ENCODE measurements around the gene LPIN1. TPM values are rescaled to one million over a fixed set of nuclear protein-coding genes. Genes with fewer than 3 reads are reported as not detected.

LPIN1 gene
- total RNA-seq, 1 donor from 2014 or later = 13.8 TPM

DNA sequence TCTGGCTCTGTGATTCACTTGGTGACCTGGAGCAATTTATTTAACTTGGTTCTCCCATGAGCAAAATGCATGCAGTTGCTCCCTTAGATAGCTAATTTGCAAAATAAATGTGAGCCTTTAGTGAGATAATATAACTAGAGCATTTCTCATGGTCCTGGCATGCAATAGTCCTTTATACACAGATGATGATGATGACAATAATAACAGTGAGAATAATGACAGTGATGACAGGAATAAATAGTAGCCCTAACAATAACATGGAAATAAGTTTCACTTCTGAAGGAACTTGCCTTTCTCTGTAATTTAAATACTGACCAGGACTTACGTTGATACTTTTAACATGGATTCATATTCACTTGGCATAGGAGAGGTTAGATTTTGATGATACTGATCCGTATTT lies 49.2 kb downstream of the LPIN1 start:
- no peak overlapping the region for H3K4me3 ChIP-seq
- TF ChIP-seq, protein P1, sequence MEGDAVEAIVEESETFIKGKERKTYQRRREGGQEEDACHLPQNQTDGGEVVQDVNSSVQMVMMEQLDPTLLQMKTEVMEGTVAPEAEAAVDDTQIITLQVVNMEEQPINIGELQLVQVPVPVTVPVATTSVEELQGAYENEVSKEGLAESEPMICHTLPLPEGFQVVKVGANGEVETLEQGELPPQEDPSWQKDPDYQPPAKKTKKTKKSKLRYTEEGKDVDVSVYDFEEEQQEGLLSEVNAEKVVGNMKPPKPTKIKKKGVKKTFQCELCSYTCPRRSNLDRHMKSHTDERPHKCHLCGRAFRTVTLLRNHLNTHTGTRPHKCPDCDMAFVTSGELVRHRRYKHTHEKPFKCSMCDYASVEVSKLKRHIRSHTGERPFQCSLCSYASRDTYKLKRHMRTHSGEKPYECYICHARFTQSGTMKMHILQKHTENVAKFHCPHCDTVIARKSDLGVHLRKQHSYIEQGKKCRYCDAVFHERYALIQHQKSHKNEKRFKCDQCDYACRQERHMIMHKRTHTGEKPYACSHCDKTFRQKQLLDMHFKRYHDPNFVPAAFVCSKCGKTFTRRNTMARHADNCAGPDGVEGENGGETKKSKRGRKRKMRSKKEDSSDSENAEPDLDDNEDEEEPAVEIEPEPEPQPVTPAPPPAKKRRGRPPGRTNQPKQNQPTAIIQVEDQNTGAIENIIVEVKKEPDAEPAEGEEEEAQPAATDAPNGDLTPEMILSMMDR (IDR thresholded peaks at IDR 0.05) = no peak
- intact Hi-C loops (cut with DNase I) = loop anchor here (5.0 kb wide), 1 partner anchor 1318 kb away; no protein-coding TSS in a partner anchor
- H3K4me1 ChIP-seq = no peaks in the 10 kb centered on the region
- H3K36me3 ChIP-seq = peaks cover 63 to 71% of the 10 kb centered on the region in 2 donors
- no peaks in the 10 kb centered on the region for H3K27me3 ChIP-seq
- H3K27ac ChIP-seq = no peak overlapping the region
- H3K9me3 ChIP-seq = no peaks in the 10 kb centered on the region
- no peak for DNase-seq (ENCODE audit: low spot score in 2 of 2)

DNA sequence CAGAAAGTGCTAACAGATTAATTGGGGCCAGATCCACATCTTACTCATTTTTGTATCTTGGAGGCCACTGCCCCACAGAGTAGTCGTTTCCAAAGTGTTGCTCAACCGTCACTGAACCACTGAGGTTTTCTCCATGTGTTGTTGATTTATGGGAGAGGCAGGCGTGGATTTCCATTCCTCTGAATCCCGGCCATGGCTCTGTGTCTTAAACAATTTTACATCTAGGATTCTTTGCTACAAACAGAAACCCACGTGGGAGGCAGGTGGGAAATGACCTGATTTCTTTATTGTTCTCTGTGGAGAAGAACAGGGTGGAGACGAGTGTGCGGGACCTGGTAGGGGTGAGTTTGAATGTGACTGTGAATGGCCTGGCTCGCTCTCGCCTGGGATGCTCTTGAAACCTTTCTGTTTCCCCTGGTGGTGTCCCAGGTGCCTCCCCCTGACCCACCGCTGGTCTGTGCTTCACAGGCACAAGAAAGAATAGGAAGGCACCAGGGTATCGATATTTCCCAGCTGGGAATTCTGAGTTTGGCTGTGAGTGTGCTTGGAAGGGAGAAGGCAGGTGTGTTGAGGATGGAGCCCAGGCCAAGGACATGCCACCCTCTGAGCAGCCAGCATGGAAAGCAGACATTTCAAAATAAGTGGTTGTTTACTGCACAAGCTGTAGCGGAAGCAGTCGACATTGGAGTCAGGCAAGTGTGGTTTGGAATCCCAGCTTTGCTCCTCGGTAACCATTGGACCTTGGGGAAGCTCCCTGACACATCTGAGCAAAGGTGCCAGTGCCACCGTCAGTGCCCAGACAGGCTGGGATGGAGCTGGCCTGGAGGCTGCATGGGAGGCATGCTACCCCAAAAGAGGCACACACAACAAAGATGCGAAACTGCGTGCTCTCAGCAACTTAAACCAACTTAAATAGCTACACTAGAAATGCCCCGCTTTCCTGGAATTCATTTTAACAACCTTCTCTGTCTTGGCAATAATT lies 50.0 kb downstream of the LPIN1 start:
- Histone ChIP-seq H3K9me3 (no peaks in the 10 kb centered on the region), H3K27me3 (no peaks in the 10 kb centered on the region), H3K36me3 (peaks cover 63 to 64% of the 10 kb centered on the region in 2 donors), H3K4me1 (no peaks in the 10 kb centered on the region), H3K4me3 (no peak overlapping the region), H3K27ac (no peak overlapping the region)
- intact Hi-C loops (cut with DNase I) = loop anchor here (5.0 kb wide), 1 partner anchor 1319 kb away; no protein-coding TSS in a partner anchor
- DNase-seq (ENCODE audit: low spot score in 2 of 2) = no peak
- TF ChIP-seq, protein P1 (IDR thresholded peaks at IDR 0.05) = no peak

DNA sequence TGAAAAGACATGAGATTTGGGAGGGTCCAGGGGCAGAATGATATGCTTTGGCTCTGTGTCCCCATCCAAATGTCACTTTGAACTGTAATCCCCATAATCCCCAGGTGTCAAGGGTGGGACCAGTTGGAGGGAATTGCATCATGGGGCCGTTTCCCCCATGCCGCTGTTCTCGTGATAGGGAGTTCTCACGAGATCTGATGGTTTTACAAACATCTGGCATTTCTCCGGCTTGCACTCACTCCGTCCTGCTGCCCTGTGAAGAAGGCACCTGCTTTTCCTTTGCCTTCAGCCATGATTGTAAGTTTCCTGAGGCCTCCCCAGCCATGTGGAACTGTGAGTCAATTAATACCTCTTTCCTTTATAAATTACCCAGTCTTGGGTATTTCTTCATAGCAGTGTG lies 51.4 kb downstream of the LPIN1 start:
- H3K4me3 ChIP-seq = no peak overlapping the region
- intact Hi-C loops (cut with DNase I) = loop anchor here (5.0 kb wide), 1 partner anchor 1321 kb away; no protein-coding TSS in a partner anchor
- H3K9me3 ChIP-seq = no peaks in the 10 kb centered on the region
- TF ChIP-seq, protein P1 (IDR thresholded peaks at IDR 0.05) = no peak
- H3K27ac ChIP-seq = no peak overlapping the region
- H3K4me1 ChIP-seq = no peaks in the 10 kb centered on the region
- DNase-seq (ENCODE audit: low spot score in 2 of 2) = no peak
- no peaks in the 10 kb centered on the region for H3K27me3 ChIP-seq
- peaks cover 56 to 62% of the 10 kb centered on the region in 2 donors for H3K36me3 ChIP-seq

DNA sequence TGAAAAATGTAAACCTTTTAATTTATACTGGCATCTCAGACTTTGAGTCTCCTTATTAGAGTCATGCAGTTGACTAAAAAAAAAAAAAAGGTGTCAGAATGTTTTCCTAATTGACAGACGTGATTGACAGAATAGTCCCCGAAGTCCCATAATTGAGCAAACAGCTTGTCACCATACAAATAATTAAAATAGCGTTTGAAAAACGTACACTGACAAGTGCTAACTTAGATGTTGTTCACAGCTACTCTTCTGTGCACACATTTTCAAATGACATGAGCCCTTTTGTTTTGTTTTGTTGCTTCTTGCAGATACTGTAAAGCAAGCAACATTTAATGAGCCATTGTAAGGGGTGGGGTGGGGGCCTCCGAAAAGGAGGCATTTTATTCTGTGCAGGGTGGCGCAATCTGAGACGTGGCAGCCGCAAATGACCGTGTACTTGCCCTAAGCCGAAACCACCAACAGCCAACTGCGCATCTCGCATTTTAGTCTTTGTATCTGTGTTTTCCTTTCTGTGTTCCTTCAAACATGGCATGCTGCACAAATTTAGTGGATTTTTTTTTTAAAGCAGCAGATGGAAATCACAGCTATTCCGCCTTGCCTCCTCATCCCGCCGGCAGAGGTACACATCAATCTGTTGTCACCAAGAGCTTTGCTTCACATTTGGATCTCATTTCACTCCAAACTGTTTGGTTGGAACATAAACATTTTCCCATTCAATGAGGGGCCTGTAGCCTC lies 52.4 kb downstream of the LPIN1 start:
- no peaks in the 10 kb centered on the region for H3K4me1 ChIP-seq
- peaks cover 59 to 62% of the 10 kb centered on the region in 2 donors for H3K36me3 ChIP-seq
- no peak overlapping the region for H3K4me3 ChIP-seq
- no peak overlapping the region for H3K27ac ChIP-seq
- intact Hi-C loops (cut with DNase I) = loop anchor here (5.0 kb wide), 1 partner anchor 1322 kb away; no protein-coding TSS in a partner anchor
- no peak for DNase-seq (ENCODE audit: low spot score in 2 of 2)
- no peaks in the 10 kb centered on the region for H3K27me3 ChIP-seq
- TF ChIP-seq, protein P1 (IDR thresholded peaks at IDR 0.05) = no peak
- H3K9me3 ChIP-seq = no peaks in the 10 kb centered on the region

DNA sequence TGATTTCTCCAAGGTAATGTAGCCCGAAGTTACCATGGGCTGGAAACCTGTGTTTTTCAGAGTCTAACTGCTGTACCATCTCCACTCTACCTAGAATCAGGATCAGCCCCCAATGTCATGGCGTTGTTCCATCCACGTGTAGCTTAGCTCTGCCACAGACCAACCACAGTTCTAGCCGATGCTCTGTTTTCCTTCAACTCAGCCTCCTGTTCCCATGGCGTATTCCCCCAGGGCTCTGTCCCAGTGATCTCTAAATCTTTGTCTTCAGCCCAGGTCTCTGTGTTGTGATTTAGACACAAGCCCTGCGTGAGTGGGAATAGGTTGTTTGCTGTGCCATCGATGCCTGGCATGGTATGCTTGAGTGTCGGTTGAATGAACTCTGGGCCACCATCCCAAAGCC lies 53.4 kb downstream of the LPIN1 start:
- DNase-seq (ENCODE audit: low spot score in 2 of 2) = peak in 1 of 2 donors; percentile 33
- Histone ChIP-seq H3K9me3 (no peaks in the 10 kb centered on the region), H3K27me3 (no peaks in the 10 kb centered on the region), H3K27ac (no peak overlapping the region), H3K36me3 (peaks cover 63 to 66% of the 10 kb centered on the region in 2 donors), H3K4me3 (no peak overlapping the region), H3K4me1 (no peaks in the 10 kb centered on the region)
- TF ChIP-seq, protein P1 (IDR thresholded peaks at IDR 0.05) = no peak
- intact Hi-C loops (cut with DNase I) = loop anchor here (5.0 kb wide), 1 partner anchor 1323 kb away; no protein-coding TSS in a partner anchor

Data from ascending aorta (tissue), 2 donors.